Upper lobe of left lung (tissue), 4 donors: Measurements from ENCODE around the gene S100A4.

Source experiments
- EP300 ChIP-seq, 4 donors: sonication (generic); formaldehyde crosslinking; IDR thresholded peaks; one replicate each; pipeline ENCODE4 v1.5.1; 2017; ENCODE audit warnings: antibody characterized with exemption in 4 of 4, control low read depth in 2 of 4
- POLR2A ChIP-seq, 4 donors: fragments of 450-650 bp; IDR thresholded peaks; one replicate each; pipeline ENCODE4 v1.5.1; 2016 to 2017; ENCODE audit warnings: antibody characterized with exemption in 4 of 4, mild to moderate bottlenecking in 2 of 4
- POLR2AphosphoS5 ChIP-seq, 2 donors: sonication (generic); formaldehyde crosslinking; IDR thresholded peaks; one replicate each; pipeline ENCODE4 v1.5.1; 2017; ENCODE audit warnings: antibody characterized with exemption in 2 of 2
- TF ChIP-seq, protein P1 (sequence below), 6 experiments: fragments of 450-650 bp in 4 of 6; fragments of 200-600 bp in 2 of 6; sonication (generic) in 2 of 6; IDR thresholded peaks; one replicate each; pipeline ENCODE4 v1.5.1; 2016 to 2019; ENCODE audit warnings: antibody characterized with exemption in 6 of 6

DNA sequence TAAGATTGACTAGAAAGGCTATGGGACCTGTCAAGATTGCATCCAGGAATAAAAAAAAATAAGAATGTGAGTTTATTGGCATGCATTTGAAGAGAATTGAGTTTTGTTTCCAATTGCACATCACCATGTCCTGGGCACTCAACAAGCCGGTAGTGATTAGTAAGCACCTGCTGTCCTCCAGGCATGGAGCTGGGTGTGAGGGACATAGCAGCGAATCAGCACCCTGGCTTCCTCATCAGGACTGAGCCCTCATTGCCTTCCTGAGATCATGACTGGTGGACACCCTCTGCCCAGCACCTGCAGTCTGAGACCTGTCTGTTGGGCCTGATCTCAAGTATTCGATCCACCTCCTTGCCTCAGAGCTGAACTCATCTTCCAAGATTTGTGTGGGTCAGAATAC is 36.6 kb downstream of the S100A4 start:
- TF ChIP-seq, protein P1, sequence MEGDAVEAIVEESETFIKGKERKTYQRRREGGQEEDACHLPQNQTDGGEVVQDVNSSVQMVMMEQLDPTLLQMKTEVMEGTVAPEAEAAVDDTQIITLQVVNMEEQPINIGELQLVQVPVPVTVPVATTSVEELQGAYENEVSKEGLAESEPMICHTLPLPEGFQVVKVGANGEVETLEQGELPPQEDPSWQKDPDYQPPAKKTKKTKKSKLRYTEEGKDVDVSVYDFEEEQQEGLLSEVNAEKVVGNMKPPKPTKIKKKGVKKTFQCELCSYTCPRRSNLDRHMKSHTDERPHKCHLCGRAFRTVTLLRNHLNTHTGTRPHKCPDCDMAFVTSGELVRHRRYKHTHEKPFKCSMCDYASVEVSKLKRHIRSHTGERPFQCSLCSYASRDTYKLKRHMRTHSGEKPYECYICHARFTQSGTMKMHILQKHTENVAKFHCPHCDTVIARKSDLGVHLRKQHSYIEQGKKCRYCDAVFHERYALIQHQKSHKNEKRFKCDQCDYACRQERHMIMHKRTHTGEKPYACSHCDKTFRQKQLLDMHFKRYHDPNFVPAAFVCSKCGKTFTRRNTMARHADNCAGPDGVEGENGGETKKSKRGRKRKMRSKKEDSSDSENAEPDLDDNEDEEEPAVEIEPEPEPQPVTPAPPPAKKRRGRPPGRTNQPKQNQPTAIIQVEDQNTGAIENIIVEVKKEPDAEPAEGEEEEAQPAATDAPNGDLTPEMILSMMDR (IDR thresholded peaks at IDR 0.05), result no peak
- no peak for TF ChIP-seq POLR2A (IDR thresholded peaks at IDR 0.05)
- TF ChIP-seq POLR2AphosphoS5 (IDR thresholded peaks at IDR 0.05), result no peak
- no peak for TF ChIP-seq EP300 (IDR thresholded peaks at IDR 0.05)
